Stomach (tissue), 4 donors: ENCODE data around the gene PCDH18.

Experiments
- EP300 ChIP-seq: sonication (generic); formaldehyde crosslinking; IDR thresholded peaks from one replicate; pipeline ENCODE4 v1.6.1; 2017; ENCODE audit warnings: antibody characterized with exemption
- POLR2A ChIP-seq, 4 donors: fragments of 450-650 bp; IDR thresholded peaks; one replicate each; pipeline ENCODE4 v1.6.1; 2016; ENCODE audit warnings: antibody characterized with exemption in 4 of 4, control low read depth in 2 of 4, mild to moderate bottlenecking in 1 of 4, moderate library complexity in 1 of 4
- POLR2AphosphoS5 ChIP-seq, 3 donors: sonication (generic); formaldehyde crosslinking; IDR thresholded peaks; one replicate each; pipeline ENCODE4 v1.6.1; 2016; ENCODE audit warnings: antibody characterized with exemption in 3 of 3
- TF ChIP-seq, protein P1 (sequence below), 7 experiments: fragments of 450-650 bp in 4 of 7; fragments of 200-600 bp in 3 of 7; sonication (generic) in 3 of 7; IDR thresholded peaks; one replicate each; pipeline ENCODE4 v1.5.1; 2016 to 2019; ENCODE audit warnings: antibody characterized with exemption in 7 of 7, control low read depth in 2 of 7, mild to moderate bottlenecking in 1 of 7

- TF ChIP-seq, protein P1, sequence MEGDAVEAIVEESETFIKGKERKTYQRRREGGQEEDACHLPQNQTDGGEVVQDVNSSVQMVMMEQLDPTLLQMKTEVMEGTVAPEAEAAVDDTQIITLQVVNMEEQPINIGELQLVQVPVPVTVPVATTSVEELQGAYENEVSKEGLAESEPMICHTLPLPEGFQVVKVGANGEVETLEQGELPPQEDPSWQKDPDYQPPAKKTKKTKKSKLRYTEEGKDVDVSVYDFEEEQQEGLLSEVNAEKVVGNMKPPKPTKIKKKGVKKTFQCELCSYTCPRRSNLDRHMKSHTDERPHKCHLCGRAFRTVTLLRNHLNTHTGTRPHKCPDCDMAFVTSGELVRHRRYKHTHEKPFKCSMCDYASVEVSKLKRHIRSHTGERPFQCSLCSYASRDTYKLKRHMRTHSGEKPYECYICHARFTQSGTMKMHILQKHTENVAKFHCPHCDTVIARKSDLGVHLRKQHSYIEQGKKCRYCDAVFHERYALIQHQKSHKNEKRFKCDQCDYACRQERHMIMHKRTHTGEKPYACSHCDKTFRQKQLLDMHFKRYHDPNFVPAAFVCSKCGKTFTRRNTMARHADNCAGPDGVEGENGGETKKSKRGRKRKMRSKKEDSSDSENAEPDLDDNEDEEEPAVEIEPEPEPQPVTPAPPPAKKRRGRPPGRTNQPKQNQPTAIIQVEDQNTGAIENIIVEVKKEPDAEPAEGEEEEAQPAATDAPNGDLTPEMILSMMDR (IDR thresholded peaks at IDR 0.05): no peak
- TF ChIP-seq POLR2AphosphoS5 (IDR thresholded peaks at IDR 0.05): no peak
- no peak for TF ChIP-seq EP300
- TF ChIP-seq POLR2A (IDR thresholded peaks at IDR 0.05): no peak
Observed at GRCh38 chr4:137538526-137538925, 6.2 kb upstream of the PCDH18 start.
